Activated T-helper 1 cell treated with anti-CD3 and anti-CD28 coated beads, Interleukin-12 subunit alpha, Interleukin-12 subunit beta, Interleukin-2, Interleukin-4 antibody, amounts not matched to agents 30 ng/mL and 10 ng/mL and 1 ng/mL, durations not matched to agents 14 hours and 24 hours and 36 hours (primary cell): ENCODE data around the gene MYBBP1A. TPM values are rescaled to one million over a fixed set of nuclear protein-coding genes. Genes with fewer than 3 reads are reported as not detected.
"Not testable (repeated sequence)": the region's sequence is repeated elsewhere in the genome, so short reads cannot be mapped to it uniquely, and the experiment has no call there.

Experiments
- DNase-seq: peaks from one replicate; pipeline ENCODE4 v3.0.0; 2021; ENCODE audit warnings: low spot score
- H3K27ac Mint-ChIP-seq: one replicate; pipeline ENCODE4 v1.8.0; 2021; ENCODE audit warnings: mild to moderate bottlenecking, mixed read lengths
- H3K27me3 Mint-ChIP-seq: one replicate; pipeline ENCODE4 v1.8.0; 2022; ENCODE audit warnings: mild to moderate bottlenecking, moderate library complexity, mixed read lengths; ENCODE audit not compliant: insufficient read depth
- H3K36me3 Mint-ChIP-seq: one replicate; pipeline ENCODE4 v1.8.0; 2021; ENCODE audit warnings: low read depth, mixed read lengths
- H3K4me1 Mint-ChIP-seq: one replicate; pipeline ENCODE4 v1.8.0; 2021; ENCODE audit warnings: low read depth, mixed read lengths
- H3K4me3 Mint-ChIP-seq: one replicate; pipeline ENCODE4 v1.8.0; 2021; ENCODE audit warnings: mild to moderate bottlenecking, moderate library complexity, mixed read lengths
- H3K9me3 Mint-ChIP-seq: one replicate; pipeline ENCODE4 v1.8.0; 2021; ENCODE audit warnings: mixed read lengths
- intact Hi-C: fragments of 100-400 bp; cut with micrococcal nuclease; formaldehyde crosslinking; loops from one replicate; pipeline ENCODE4 v1.15.1; 2024
- total RNA-seq: library from RNA; stranded (reverse); gene quantifications from 2 replicates; pipeline ENCODE4 v1.2.3, GENCODE V29; 2022

MYBBP1A gene
- 186 and 195 TPM in 2 replicates for total RNA-seq

GRCh38 chr17:4554997-4555799 lies at the start of gene MYBBP1A:
MYBBP1A (minus strand) TSS chr17:4555384; CDS start chr17:4555324, 60 bp downstream.
- intact Hi-C loops, result loop anchor here (1.0 to 5.0 kb wide), 3 partner anchors 8 to 252 kb away; partner anchors contain the start of genes PLD2 and UBE2G1
- peak; percentile 96 for DNase-seq
- Mint-ChIP-seq H3K27ac (peak within 1 kb of the TSS; percentile 93), H3K27me3 (no peaks in the 10 kb centered on the region), H3K36me3 (peaks cover 30% of the 10 kb centered on the region), H3K9me3 (no peaks in the 10 kb centered on the region), H3K4me1 (peaks cover 29% of the 10 kb centered on the region), H3K4me3 (peak within 1 kb of the TSS; percentile 94)

GRCh38 chr17:4604736-4605135 lies 49.6 kb upstream of the MYBBP1A start:
- H3K4me1 Mint-ChIP-seq, H3K36me3 Mint-ChIP-seq, intact Hi-C loops, H3K9me3 Mint-ChIP-seq, H3K27ac Mint-ChIP-seq, DNase-seq, H3K4me3 Mint-ChIP-seq: not testable (repeated sequence)
- peaks cover 15% of the 10 kb centered on the region for H3K27me3 Mint-ChIP-seq

- H3K36me3 Mint-ChIP-seq, result no peaks in the 10 kb centered on the region
- intact Hi-C loops, result no loop called here
- no peaks in the 10 kb centered on the region for H3K9me3 Mint-ChIP-seq
- no peak for DNase-seq
- no peak overlapping the region for H3K4me3 Mint-ChIP-seq
- no peaks in the 10 kb centered on the region for H3K4me1 Mint-ChIP-seq
- peaks cover 12% of the 10 kb centered on the region for H3K27me3 Mint-ChIP-seq
- no peak overlapping the region for H3K27ac Mint-ChIP-seq
Observed at GRCh38 chr17:4604111-4604644, 49.0 kb upstream of the MYBBP1A start.

- no peaks in the 10 kb centered on the region for H3K9me3 Mint-ChIP-seq
- H3K27me3 Mint-ChIP-seq, result peaks cover 3% of the 10 kb centered on the region
- no peak overlapping the region for H3K4me3 Mint-ChIP-seq
- H3K36me3 Mint-ChIP-seq, result no peaks in the 10 kb centered on the region
- H3K4me1 Mint-ChIP-seq, result no peaks in the 10 kb centered on the region
- DNase-seq, result no peak
- intact Hi-C loops, result no loop called here
- H3K27ac Mint-ChIP-seq, result no peak overlapping the region
Observed at GRCh38 chr17:4602041-4602440, 46.9 kb upstream of the MYBBP1A start.

- H3K4me3 Mint-ChIP-seq, result no peak overlapping the region
- H3K4me1 Mint-ChIP-seq, result no peaks in the 10 kb centered on the region
- no peak overlapping the region for H3K27ac Mint-ChIP-seq
- H3K27me3 Mint-ChIP-seq, result peaks cover 3% of the 10 kb centered on the region
- H3K36me3 Mint-ChIP-seq, result no peaks in the 10 kb centered on the region
- no peaks in the 10 kb centered on the region for H3K9me3 Mint-ChIP-seq
- DNase-seq, result no peak
- intact Hi-C loops, result no loop called here
Observed at GRCh38 chr17:4601326-4601725, 46.1 kb upstream of the MYBBP1A start.

GRCh38 chr17:4600563-4600962 lies 45.4 kb upstream of the MYBBP1A start:
- Mint-ChIP-seq H3K36me3 (no peaks in the 10 kb centered on the region), H3K27ac (no peak overlapping the region), H3K4me3 (no peak overlapping the region), H3K27me3 (peaks cover 3% of the 10 kb centered on the region), H3K4me1 (no peaks in the 10 kb centered on the region), H3K9me3 (no peaks in the 10 kb centered on the region)
- intact Hi-C loops, result no loop called here
- DNase-seq, result no peak

GRCh38 chr17:4599505-4600281 lies 44.5 kb upstream of the MYBBP1A start:
- intact Hi-C loops, result no loop called here
- Mint-ChIP-seq H3K27me3 (peaks cover 3% of the 10 kb centered on the region), H3K4me3 (no peak overlapping the region), H3K9me3 (no peaks in the 10 kb centered on the region), H3K36me3 (no peaks in the 10 kb centered on the region), H3K4me1 (no peaks in the 10 kb centered on the region), H3K27ac (no peak overlapping the region)
- no peak for DNase-seq

GRCh38 chr17:4598776-4599504 lies 43.8 kb upstream of the MYBBP1A start:
- Mint-ChIP-seq H3K27me3 (peaks cover 4% of the 10 kb centered on the region), H3K4me1 (no peaks in the 10 kb centered on the region), H3K36me3 (no peaks in the 10 kb centered on the region), H3K9me3 (no peaks in the 10 kb centered on the region), H3K4me3 (no peak overlapping the region), H3K27ac (no peak overlapping the region)
- DNase-seq, result no peak
- intact Hi-C loops, result no loop called here

GRCh38 chr17:4597975-4598374 lies 42.8 kb upstream of the MYBBP1A start:
- Mint-ChIP-seq H3K9me3 (no peaks in the 10 kb centered on the region), H3K4me3 (no peak overlapping the region), H3K4me1 (no peaks in the 10 kb centered on the region), H3K27me3 (peaks cover 6% of the 10 kb centered on the region), H3K36me3 (no peaks in the 10 kb centered on the region), H3K27ac (no peak overlapping the region)
- no peak for DNase-seq
- intact Hi-C loops, result no loop called here

GRCh38 chr17:4596636-4597380 lies 41.6 kb upstream of the MYBBP1A start:
- Mint-ChIP-seq H3K27ac (no peak overlapping the region), H3K9me3 (no peaks in the 10 kb centered on the region), H3K4me3 (no peak overlapping the region), H3K27me3 (peaks cover 6% of the 10 kb centered on the region), H3K4me1 (no peaks in the 10 kb centered on the region), H3K36me3 (no peaks in the 10 kb centered on the region)
- DNase-seq, result no peak
- intact Hi-C loops, result no loop called here

GRCh38 chr17:4595685-4596342 lies 40.6 kb upstream of the MYBBP1A start:
- DNase-seq, H3K9me3 Mint-ChIP-seq, intact Hi-C loops, H3K27ac Mint-ChIP-seq, H3K27me3 Mint-ChIP-seq, H3K4me1 Mint-ChIP-seq, H3K4me3 Mint-ChIP-seq, H3K36me3 Mint-ChIP-seq: not testable (repeated sequence)
